ENCODE measurements around the gene PRC1. TPM values are rescaled to one million over a fixed set of nuclear protein-coding genes. Genes with fewer than 3 reads are reported as not detected.

PRC1 gene
- total and polyA plus RNA-seq, 2 of the 13 experiments (the other 11 are each of a cell fraction or from before 2014, with no cell fraction given), result 137 to 162 TPM

GRCh38 chr15:91022075-91022831 is 27.9 kb upstream of the PRC1 start, which contains the start of gene VPS33B (continued):
- no peak for TF ChIP-seq RFX5 (IDR thresholded peaks at IDR 0.05; ENCODE audit: low read depth, low read length)
- TF ChIP-seq ZSCAN9 (CRISPR knock-in tag; IDR thresholded peaks at IDR 0.05; ENCODE audit: borderline replicate concordance), result no peak
- TF ChIP-seq SMAD3 (CRISPR knock-in tag; IDR thresholded peaks at IDR 0.05), result peak; percentile 62; the same call in 1 of the 2 replicates
- TF ChIP-seq ZGPAT (CRISPR knock-in tag; IDR thresholded peaks at IDR 0.05), result peak; percentile 69; the same call in 1 of the 2 replicates
- peak; percentile 85 for TF ChIP-seq ELF4 (CRISPR knock-in tag; IDR thresholded peaks at IDR 0.05; ENCODE audit: borderline replicate concordance)
- TF ChIP-seq ZNF329 (CRISPR knock-in tag; IDR thresholded peaks at IDR 0.05; ENCODE audit: low read depth), result 0 out of 2 replicates have a peak, but pooled peaks have one; percentile 35
- peak; percentile 91 for TF ChIP-seq SPEN (CRISPR knock-in tag; IDR thresholded peaks at IDR 0.05; ENCODE audit: low read depth)
- TF ChIP-seq TFDP2 (CRISPR knock-in tag; IDR thresholded peaks at IDR 0.05), result peak; percentile 80
- peak; percentile 100 for TF ChIP-seq MIXL1 (CRISPR knock-in tag; IDR thresholded peaks at IDR 0.05)
- peak; percentile 69 for TF ChIP-seq TBX2 (CRISPR knock-in tag; IDR thresholded peaks at IDR 0.05; ENCODE audit: borderline replicate concordance)
- peak; percentile 78 for TF ChIP-seq ZFY (CRISPR knock-in tag; IDR thresholded peaks at IDR 0.05)
- no peak for TF ChIP-seq TCF7L2 (IDR thresholded peaks at IDR 0.05; ENCODE audit: low read depth, low read length)
- TF ChIP-seq RBFOX2 (IDR thresholded peaks at IDR 0.05; ENCODE audit: low read depth, low read length), result peak; percentile 51
- 0 out of 2 replicates have a peak, but pooled peaks have one; percentile 40 for TF ChIP-seq MIER3 (CRISPR knock-in tag; IDR thresholded peaks at IDR 0.05; ENCODE audit: borderline replicate concordance)
- TF ChIP-seq ZNF746 (CRISPR knock-in tag; IDR thresholded peaks at IDR 0.05), result 0 out of 2 replicates have a peak, but pooled peaks have one; percentile 31
- TF ChIP-seq POGZ (CRISPR knock-in tag; IDR thresholded peaks at IDR 0.05), result peak; percentile 80
- no peak for TF ChIP-seq ZNF30 (CRISPR knock-in tag; IDR thresholded peaks at IDR 0.05)
- peak; percentile 38; the same call in 1 of the 2 replicates for TF ChIP-seq KLF11 (CRISPR knock-in tag; IDR thresholded peaks at IDR 0.05)
- no peak for TF ChIP-seq MATR3 (CRISPR knock-in tag; IDR thresholded peaks at IDR 0.05)
- 0 out of 2 replicates have a peak, but pooled peaks have one; percentile 71 for TF ChIP-seq ZNF703 (CRISPR knock-in tag; IDR thresholded peaks at IDR 0.05; ENCODE audit: borderline replicate concordance)
- 0 out of 2 replicates have a peak, but pooled peaks have one; percentile 48 for TF ChIP-seq ZNF550 (CRISPR knock-in tag; IDR thresholded peaks at IDR 0.05; ENCODE audit: borderline replicate concordance)
- peak; percentile 55; the same call in 1 of the 2 replicates for TF ChIP-seq ZBTB7B (CRISPR knock-in tag; IDR thresholded peaks at IDR 0.05)
- TF ChIP-seq THAP9 (CRISPR knock-in tag; IDR thresholded peaks at IDR 0.05; ENCODE audit: borderline replicate concordance), result peak; percentile 44; the same call in 1 of the 2 replicates
- TF ChIP-seq MYPOP (CRISPR knock-in tag; IDR thresholded peaks at IDR 0.05), result peak; percentile 71; the same call in 1 of the 2 replicates
- TF ChIP-seq ZNF12 (CRISPR knock-in tag; IDR thresholded peaks at IDR 0.05), result peak; percentile 51; the same call in 1 of the 2 replicates

Data from HepG2 (cell line).